KMS-11 (cell line): ENCODE results near the gene PHB1.
"Not testable (repeated sequence)": the region's sequence is repeated elsewhere in the genome, so short reads cannot be mapped to it uniquely, and the experiment has no call there.

Source experiments
- H2AFZ ChIP-seq: fragments of 200-600 bp; sonication (generic); 2 replicates; pipeline ENCODE4 v1.6.1; 2016; ENCODE audit warnings: antibody characterized with exemption, mixed run types, low read depth
- H3K27ac ChIP-seq: fragments of 200-600 bp; sonication (generic); 2 replicates; pipeline ENCODE4 v1.6.1; 2016; ENCODE audit warnings: mild to moderate bottlenecking, mixed run types
- H3K27me3 ChIP-seq: fragments of 200-600 bp; sonication (generic); 2 replicates; pipeline ENCODE4 v1.6.1; 2017; ENCODE audit warnings: mild to moderate bottlenecking, low read depth, mixed run types, moderate library complexity; ENCODE audit not compliant: insufficient read depth
- H3K36me3 ChIP-seq: fragments of 200-600 bp; sonication (generic); 2 replicates; pipeline ENCODE4 v1.6.1; 2017; ENCODE audit warnings: mild to moderate bottlenecking, mixed run types; ENCODE audit not compliant: insufficient read depth
- H3K4me1 ChIP-seq: fragments of 200-600 bp; sonication (generic); 2 replicates; pipeline ENCODE4 v1.6.1; 2016; ENCODE audit warnings: mild to moderate bottlenecking, low read depth, mixed run types; ENCODE audit not compliant: poor library complexity, severe bottlenecking
- H3K4me2 ChIP-seq: fragments of 200-600 bp; sonication (generic); 2 replicates; pipeline ENCODE4 v1.7.0; 2016; ENCODE audit warnings: mild to moderate bottlenecking, mixed run types
- H3K4me3 ChIP-seq: fragments of 200-600 bp; sonication (generic); IDR thresholded peaks from 2 replicates; pipeline ENCODE4 v1.6.1; 2017; ENCODE audit warnings: low read depth, low read length, mixed read lengths; ENCODE audit not compliant: insufficient read depth
- H3K79me2 ChIP-seq: fragments of 200-600 bp; sonication (generic); 2 replicates; pipeline ENCODE4 v1.6.1; 2016; ENCODE audit warnings: low read depth, mixed run types; ENCODE audit not compliant: insufficient read depth
- H3K9ac ChIP-seq: fragments of 200-600 bp; sonication (generic); 2 replicates; pipeline ENCODE4 v1.6.1; 2016; ENCODE audit warnings: mild to moderate bottlenecking, mixed run types
- H4K20me1 ChIP-seq: fragments of 200-600 bp; sonication (generic); 2 replicates; pipeline ENCODE4 v1.6.1; 2016; ENCODE audit warnings: mild to moderate bottlenecking, mixed run types; ENCODE audit not compliant: insufficient read depth
- CTCF ChIP-seq: fragments of 200-600 bp; sonication (generic); conservative IDR thresholded peaks from 2 replicates; pipeline ENCODE4 v1.6.1; 2017; ENCODE audit warnings: low read depth, mild to moderate bottlenecking, antibody characterized with exemption, low read length, moderate library complexity, mixed read lengths

PHB1 gene

GRCh38 chr17:49393491-49394255 lies 21.0 kb downstream of the PHB1 start:
- H2AFZ ChIP-seq = no peak overlapping the region
- H3K9ac ChIP-seq = no peak overlapping the region
- no peaks in the 10 kb centered on the region for H3K27me3 ChIP-seq
- no peak overlapping the region for H3K4me2 ChIP-seq
- H3K79me2 ChIP-seq = no peaks in the 10 kb centered on the region
- TF ChIP-seq CTCF = no peak
- no peaks in the 10 kb centered on the region for H4K20me1 ChIP-seq
- no peaks in the 10 kb centered on the region for H3K36me3 ChIP-seq
- no peak overlapping the region for H3K27ac ChIP-seq
- peaks cover 17% of the 10 kb centered on the region for H3K4me1 ChIP-seq
- H3K4me3 ChIP-seq = no peak overlapping the region

GRCh38 chr17:49390548-49391324 lies 23.9 kb downstream of the PHB1 start:
- TF ChIP-seq CTCF = no peak
- Histone ChIP-seq H3K36me3 (no peaks in the 10 kb centered on the region), H3K79me2 (no peaks in the 10 kb centered on the region), H3K4me2 (no peak overlapping the region), H4K20me1 (no peaks in the 10 kb centered on the region), H3K27me3 (no peaks in the 10 kb centered on the region), H3K4me3 (no peak overlapping the region), H3K4me1 (peaks cover 5% of the 10 kb centered on the region), H2AFZ (no peak overlapping the region), H3K27ac (no peak overlapping the region), H3K9ac (no peak overlapping the region)

- not testable (repeated sequence) for H3K9ac ChIP-seq, H3K4me2 ChIP-seq, H3K79me2 ChIP-seq, H3K27ac ChIP-seq, H3K36me3 ChIP-seq, H2AFZ ChIP-seq, H4K20me1 ChIP-seq, H3K4me3 ChIP-seq, H3K4me1 ChIP-seq, H3K27me3 ChIP-seq
Measured at GRCh38 chr17:49389514-49390347, 25.0 kb downstream of the PHB1 start.

- H3K4me3 ChIP-seq = no peak overlapping the region
- no peak for TF ChIP-seq CTCF
- no peak overlapping the region for H2AFZ ChIP-seq
- no peaks in the 10 kb centered on the region for H3K4me1 ChIP-seq
- H3K27me3 ChIP-seq = no peaks in the 10 kb centered on the region
- no peaks in the 10 kb centered on the region for H4K20me1 ChIP-seq
- H3K4me2 ChIP-seq = no peak overlapping the region
- no peak overlapping the region for H3K9ac ChIP-seq
- no peaks in the 10 kb centered on the region for H3K36me3 ChIP-seq
- H3K79me2 ChIP-seq = no peaks in the 10 kb centered on the region
- H3K27ac ChIP-seq = no peak overlapping the region
Measured at GRCh38 chr17:49388692-49389513, 25.8 kb downstream of the PHB1 start.
